ENCODE measurements around the gene CALCOCO1.

CALCOCO1 gene

GRCh38 chr12:53659571-53659981, 67.7 kb downstream of the CALCOCO1 start:
- no peak for DNase-seq

GRCh38 chr12:53659011-53659551, 68.2 kb downstream of the CALCOCO1 start:
- peak; percentile 94 for DNase-seq
